Measurements from ENCODE around the gene ESPN.
A peak's percentile ranks its signal among the peaks of the same experiment; 100 is the strongest.

The ESPN gene

GRCh38 chr1:6503884-6504602 lies 79.5 kb downstream of the ESPN start:
- no peak for DNase-seq (ENCODE audit: low read depth)
- TF ChIP-seq POLR2A (IDR thresholded peaks at IDR 0.05; ENCODE audit: extremely low read depth, insufficient read length), result no peak
- no peak for TF ChIP-seq CTCF (IDR thresholded peaks at IDR 0.05; ENCODE audit: low read depth, low read length)
- TF ChIP-seq MYC (IDR thresholded peaks at IDR 0.05; ENCODE audit: low read depth, low read length), result no peak
- no peak overlapping the region for H3K4me3 ChIP-seq (ENCODE audit: low read depth, low read length)

- TF ChIP-seq POLR2A (IDR thresholded peaks at IDR 0.05; ENCODE audit: extremely low read depth, insufficient read length) (no peak), MAX (IDR thresholded peaks at IDR 0.05; ENCODE audit: low read depth, low read length) (no peak), MYC (IDR thresholded peaks at IDR 0.05; ENCODE audit: low read depth, low read length) (no peak), CTCF (IDR thresholded peaks at IDR 0.05; ENCODE audit: low read depth, low read length) (no peak)
- no peak for DNase-seq (ENCODE audit: low read depth)
- no peak overlapping the region for H3K4me3 ChIP-seq (ENCODE audit: low read depth, low read length)
Measured at GRCh38 chr1:6504887-6505286, 80.3 kb downstream of the ESPN start.

- DNase-seq (ENCODE audit: low read depth), result no peak
- TF ChIP-seq POLR2A (IDR thresholded peaks at IDR 0.05; ENCODE audit: extremely low read depth, insufficient read length) (no peak), CTCF (IDR thresholded peaks at IDR 0.05; ENCODE audit: low read depth, low read length) (no peak), MAX (IDR thresholded peaks at IDR 0.05; ENCODE audit: low read depth, low read length) (no peak), MYC (IDR thresholded peaks at IDR 0.05; ENCODE audit: low read depth, low read length) (no peak)
- H3K4me3 ChIP-seq (ENCODE audit: low read depth, low read length), result no peak overlapping the region
Measured at GRCh38 chr1:6505367-6506209, 81.0 kb downstream of the ESPN start.

- no peak overlapping the region for H3K4me3 ChIP-seq (ENCODE audit: low read depth, low read length)
- DNase-seq (ENCODE audit: low read depth), result peak; percentile 77
Measured at GRCh38 chr1:6506210-6507036, 81.8 kb downstream of the ESPN start.

More at GRCh38 chr1:6506210-6507036, 81.8 kb downstream of the ESPN start:
- TF ChIP-seq POLR2A (IDR thresholded peaks at IDR 0.05; ENCODE audit: extremely low read depth, insufficient read length) (no peak), CTCF (IDR thresholded peaks at IDR 0.05; ENCODE audit: low read depth, low read length) (no peak), MYC (IDR thresholded peaks at IDR 0.05; ENCODE audit: low read depth, low read length) (no peak), MAX (IDR thresholded peaks at IDR 0.05; ENCODE audit: low read depth, low read length) (no peak)
